ENCODE data around the gene PWWP2A. TPM values are rescaled to one million over a fixed set of nuclear protein-coding genes. Genes with fewer than 3 reads are reported as not detected.

Gene PWWP2A
- polyA plus RNA-seq, 1 experiment: 15.1 TPM

- Histone ChIP-seq H3K27me3 (ENCODE audit: control insufficient read depth, insufficient read depth, low read length) (no peaks in the 10 kb centered on the region), H3K27ac (ENCODE audit: low read depth, low read length) (no peak overlapping the region), H3K4me3 (ENCODE audit: low read depth, low read length) (no peak overlapping the region), H3K9me3 (ENCODE audit: control insufficient read depth, insufficient read depth, low read length) (no peaks in the 10 kb centered on the region)
- CTCF ChIA-PET: no interaction called here
- no peak for DNase-seq (ENCODE audit: low read depth, low spot score)
- no peak for TF ChIP-seq CTCF (IDR thresholded peaks at IDR 0.05; ENCODE audit: low read depth, low read length)
- POLR2A ChIA-PET: no interaction called here
These were observed 30.4 kb downstream of the PWWP2A start for GRCh38 chr5:160088805-160089204.

DNA sequence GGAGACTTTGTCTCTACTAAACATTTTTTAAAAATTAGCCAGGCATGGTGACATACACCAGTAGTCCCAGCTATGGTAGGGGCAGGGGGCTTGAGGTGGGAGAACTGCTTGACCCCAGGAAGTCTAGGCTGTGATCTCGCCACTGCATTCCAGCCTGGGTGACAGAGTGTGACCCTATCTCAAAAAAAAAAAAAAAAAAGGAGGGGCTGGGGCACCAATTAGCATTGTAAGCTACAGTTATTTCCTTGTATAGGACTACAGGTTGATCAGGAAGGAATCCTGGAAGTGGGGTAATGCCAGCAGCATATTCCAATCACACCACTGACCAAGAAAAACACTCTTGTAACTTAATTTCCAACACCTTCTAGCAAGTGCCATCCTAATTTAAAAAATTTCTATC is 32.1 kb downstream of the PWWP2A start:
- CTCF ChIA-PET: no interaction called here
- DNase-seq (ENCODE audit: low read depth, low spot score): no peak
- no peaks in the 10 kb centered on the region for H3K27me3 ChIP-seq (ENCODE audit: control insufficient read depth, insufficient read depth, low read length)
- POLR2A ChIA-PET: no interaction called here
- no peak for TF ChIP-seq CTCF (IDR thresholded peaks at IDR 0.05; ENCODE audit: low read depth, low read length)
- H3K4me3 ChIP-seq (ENCODE audit: low read depth, low read length): no peak overlapping the region
- no peak overlapping the region for H3K27ac ChIP-seq (ENCODE audit: low read depth, low read length)
- H3K9me3 ChIP-seq (ENCODE audit: control insufficient read depth, insufficient read depth, low read length): no peaks in the 10 kb centered on the region

DNA sequence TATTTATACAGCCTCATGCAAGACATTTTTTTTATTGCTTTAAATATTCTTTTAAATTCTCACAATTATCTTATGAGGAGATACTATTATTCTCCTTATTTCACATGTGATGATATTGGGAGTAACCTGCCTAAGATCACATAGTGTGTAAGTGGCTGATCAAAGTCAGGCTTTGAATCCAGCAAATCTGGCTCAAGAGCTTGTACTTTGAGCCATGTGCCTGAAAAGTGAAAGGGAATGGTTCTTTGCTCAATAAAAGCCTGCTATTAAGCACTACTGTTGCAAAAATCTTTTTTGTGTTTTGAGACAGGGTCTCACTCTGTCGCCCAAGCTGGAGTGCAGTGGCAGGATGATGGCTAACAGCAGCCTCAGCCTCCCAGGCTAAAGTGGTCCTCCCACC is 35.1 kb downstream of the PWWP2A start:
- no peak for TF ChIP-seq CTCF (IDR thresholded peaks at IDR 0.05; ENCODE audit: low read depth, low read length)
- Histone ChIP-seq H3K4me3 (ENCODE audit: low read depth, low read length) (no peak overlapping the region), H3K27me3 (ENCODE audit: control insufficient read depth, insufficient read depth, low read length) (no peaks in the 10 kb centered on the region), H3K27ac (ENCODE audit: low read depth, low read length) (no peak overlapping the region), H3K9me3 (ENCODE audit: control insufficient read depth, insufficient read depth, low read length) (no peaks in the 10 kb centered on the region)
- CTCF ChIA-PET: interaction anchor here (0.5 to 2.1 kb wide), 2 partner anchors 62 to 927 kb away, joined by 3 to 8 read pairs; no protein-coding TSS in a partner anchor
- POLR2A ChIA-PET: interaction anchor here (0.6 kb wide), 1 partner anchor 24 kb away, joined by 3 read pairs; no protein-coding TSS in a partner anchor
- DNase-seq (ENCODE audit: low read depth, low spot score): no peak

- ChIA-PET POLR2A (interaction anchor here (0.6 to 1.2 kb wide), 3 partner anchors 25 to 82 kb away, joined by 3 to 7 read pairs (median 4); partner anchors contain the start of gene PWWP2A), CTCF (interaction anchor here (0.6 to 2.1 kb wide), 3 partner anchors 12 to 62 kb away, joined by 3 to 8 read pairs (median 3); no protein-coding TSS in a partner anchor)
- no peaks in the 10 kb centered on the region for H3K9me3 ChIP-seq (ENCODE audit: control insufficient read depth, insufficient read depth, low read length)
- H3K27me3 ChIP-seq (ENCODE audit: control insufficient read depth, insufficient read depth, low read length): no peaks in the 10 kb centered on the region
- no peak for DNase-seq (ENCODE audit: low read depth, low spot score)
- TF ChIP-seq CTCF (IDR thresholded peaks at IDR 0.05; ENCODE audit: low read depth, low read length): no peak
- H3K4me3 ChIP-seq (ENCODE audit: low read depth, low read length): no peak overlapping the region
- no peak overlapping the region for H3K27ac ChIP-seq (ENCODE audit: low read depth, low read length)
These were observed 35.7 kb downstream of the PWWP2A start for GRCh38 chr5:160083501-160083900.

DNA sequence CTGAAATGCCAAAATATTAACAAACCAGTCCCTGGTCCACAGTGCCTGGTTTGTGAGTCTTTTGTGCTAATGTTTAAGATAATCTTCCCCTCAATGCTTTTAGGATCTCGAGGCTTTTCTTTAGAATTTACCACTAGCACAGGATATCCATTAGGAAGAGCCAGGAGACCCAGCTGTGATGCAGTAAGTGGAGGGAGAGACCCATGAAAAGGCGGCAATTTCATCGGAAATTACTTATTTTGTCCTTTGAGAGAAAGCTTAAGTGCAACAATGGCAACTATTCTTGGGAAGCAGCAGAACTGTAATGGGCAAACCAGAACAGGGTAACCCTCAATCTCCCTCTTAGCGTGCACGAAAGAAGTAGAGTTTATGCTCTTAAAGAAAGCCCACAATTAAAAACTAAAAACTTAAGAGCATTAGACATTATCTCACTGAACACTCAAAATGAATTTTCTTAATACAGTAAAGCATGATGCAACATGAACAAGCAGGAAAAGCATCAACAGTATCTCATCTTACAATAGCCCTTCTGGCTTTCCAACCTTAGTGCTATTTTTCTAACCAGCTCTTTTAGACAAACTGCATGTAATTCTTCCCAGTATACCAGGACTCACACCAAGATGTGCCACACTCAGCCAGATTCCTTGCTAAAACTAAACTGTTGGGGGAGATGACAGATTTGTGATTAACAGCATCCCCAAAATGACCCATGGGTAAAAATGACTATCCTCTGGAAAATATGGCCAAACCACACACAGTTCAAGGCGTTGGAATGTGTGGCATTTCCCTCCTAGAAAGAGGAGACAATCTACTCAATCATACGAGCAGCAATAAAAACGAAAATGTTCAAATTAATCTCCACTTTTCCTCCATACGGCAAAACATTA is 36.4 kb downstream of the PWWP2A start:
- POLR2A ChIA-PET: interaction anchor here (1.0 to 1.2 kb wide), 2 partner anchors 36 to 82 kb away, joined by 4 to 7 read pairs; partner anchors contain the start of gene PWWP2A

More for the DNA sequence above, 36.4 kb downstream of the PWWP2A start:
- Histone ChIP-seq H3K9me3 (ENCODE audit: control insufficient read depth, insufficient read depth, low read length) (no peaks in the 10 kb centered on the region), H3K27ac (ENCODE audit: low read depth, low read length) (peak overlapping the region; percentile 86), H3K27me3 (ENCODE audit: control insufficient read depth, insufficient read depth, low read length) (no peaks in the 10 kb centered on the region), H3K4me3 (ENCODE audit: low read depth, low read length) (no peak overlapping the region)
- CTCF ChIA-PET: interaction anchor here (0.6 to 2.1 kb wide), 3 partner anchors 11 to 61 kb away, joined by 3 to 8 read pairs (median 3); no protein-coding TSS in a partner anchor
- no peak for TF ChIP-seq CTCF (IDR thresholded peaks at IDR 0.05; ENCODE audit: low read depth, low read length)
- peak; percentile 23 for DNase-seq (ENCODE audit: low read depth, low spot score)

Data from AG04450 (cell line).